GM20000 (cell line): ENCODE data around the gene TSHZ2.
"Not testable (repeated sequence)": the region's sequence is repeated elsewhere in the genome, so short reads cannot be mapped to it uniquely, and the experiment has no call there.

Experiments
- DNase-seq: peaks from one replicate; pipeline ENCODE4 v3.0.0; 2012; ENCODE audit warnings: low spot score
- TF ChIP-seq, protein P1 (sequence below): IDR thresholded peaks from 2 replicates; pipeline ENCODE4 v1.5.1; 2012; ENCODE audit warnings: mild to moderate bottlenecking, control low read depth; ENCODE audit errors: extremely low read depth, missing control alignments

Gene TSHZ2

DNA sequence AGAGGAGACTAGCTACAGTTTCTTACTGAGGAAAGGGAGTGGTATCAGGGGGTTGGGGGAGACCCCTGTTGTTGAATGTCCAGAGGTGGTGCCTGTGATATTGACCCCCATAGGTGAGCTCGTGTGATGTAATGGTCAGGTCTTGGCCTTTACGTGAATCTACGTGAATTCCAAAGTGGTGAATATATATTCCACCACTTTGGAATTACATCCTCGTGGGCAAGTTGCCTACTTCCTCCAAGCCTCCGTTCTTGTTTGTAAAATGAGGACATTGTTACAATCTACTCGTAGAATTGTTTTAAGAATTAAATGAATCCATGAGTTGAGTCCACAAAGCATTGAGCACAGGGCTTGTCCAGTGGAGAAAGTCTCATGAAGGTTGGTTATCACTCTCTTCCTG, 47.3 kb downstream of the TSHZ2 start:
- TF ChIP-seq, protein P1, sequence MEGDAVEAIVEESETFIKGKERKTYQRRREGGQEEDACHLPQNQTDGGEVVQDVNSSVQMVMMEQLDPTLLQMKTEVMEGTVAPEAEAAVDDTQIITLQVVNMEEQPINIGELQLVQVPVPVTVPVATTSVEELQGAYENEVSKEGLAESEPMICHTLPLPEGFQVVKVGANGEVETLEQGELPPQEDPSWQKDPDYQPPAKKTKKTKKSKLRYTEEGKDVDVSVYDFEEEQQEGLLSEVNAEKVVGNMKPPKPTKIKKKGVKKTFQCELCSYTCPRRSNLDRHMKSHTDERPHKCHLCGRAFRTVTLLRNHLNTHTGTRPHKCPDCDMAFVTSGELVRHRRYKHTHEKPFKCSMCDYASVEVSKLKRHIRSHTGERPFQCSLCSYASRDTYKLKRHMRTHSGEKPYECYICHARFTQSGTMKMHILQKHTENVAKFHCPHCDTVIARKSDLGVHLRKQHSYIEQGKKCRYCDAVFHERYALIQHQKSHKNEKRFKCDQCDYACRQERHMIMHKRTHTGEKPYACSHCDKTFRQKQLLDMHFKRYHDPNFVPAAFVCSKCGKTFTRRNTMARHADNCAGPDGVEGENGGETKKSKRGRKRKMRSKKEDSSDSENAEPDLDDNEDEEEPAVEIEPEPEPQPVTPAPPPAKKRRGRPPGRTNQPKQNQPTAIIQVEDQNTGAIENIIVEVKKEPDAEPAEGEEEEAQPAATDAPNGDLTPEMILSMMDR: no peak

DNA sequence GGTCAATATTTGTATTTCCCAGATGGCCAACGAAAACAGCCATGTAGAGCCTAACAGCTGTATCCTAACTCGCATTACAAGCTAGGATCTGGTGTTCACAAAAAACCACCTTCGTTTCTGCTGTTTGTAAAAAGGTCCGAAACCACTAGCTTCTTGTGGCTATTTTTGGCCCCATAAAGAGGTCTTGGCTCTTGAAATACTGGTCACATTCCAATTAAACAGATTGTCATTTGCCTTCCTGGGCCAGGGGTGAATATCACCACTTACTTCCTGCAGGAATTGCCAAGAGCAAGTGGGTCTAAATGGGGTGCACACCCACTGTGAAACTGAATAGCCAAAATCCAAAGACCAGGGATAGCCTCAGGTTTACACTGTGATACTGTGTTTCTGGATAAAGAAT, 48.2 kb downstream of the TSHZ2 start:
- DNase-seq: no peak
- TF ChIP-seq, protein P1: no peak

More for the DNA sequence above, 47.3 kb downstream of the TSHZ2 start:
- no peak for DNase-seq

DNA sequence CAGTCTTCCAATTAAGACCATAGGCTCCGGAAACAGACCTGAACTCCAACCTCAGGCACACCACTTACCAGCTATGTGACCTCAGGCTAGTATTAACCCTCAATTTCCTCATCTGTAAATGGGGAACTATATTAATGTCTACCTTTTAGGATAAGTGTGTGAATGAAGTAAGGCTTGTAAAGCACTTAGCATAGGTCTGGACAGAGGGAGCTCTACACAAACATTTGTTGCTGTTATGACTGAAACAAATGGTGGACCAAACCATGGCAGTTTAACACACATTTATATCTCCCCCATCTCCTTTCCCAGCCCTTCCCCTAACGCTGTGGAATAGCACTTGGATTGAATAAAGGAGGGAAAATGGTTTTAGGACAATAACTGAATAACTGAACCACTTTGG, 48.7 kb downstream of the TSHZ2 start:
- TF ChIP-seq, protein P1: no peak
- no peak for DNase-seq

DNA sequence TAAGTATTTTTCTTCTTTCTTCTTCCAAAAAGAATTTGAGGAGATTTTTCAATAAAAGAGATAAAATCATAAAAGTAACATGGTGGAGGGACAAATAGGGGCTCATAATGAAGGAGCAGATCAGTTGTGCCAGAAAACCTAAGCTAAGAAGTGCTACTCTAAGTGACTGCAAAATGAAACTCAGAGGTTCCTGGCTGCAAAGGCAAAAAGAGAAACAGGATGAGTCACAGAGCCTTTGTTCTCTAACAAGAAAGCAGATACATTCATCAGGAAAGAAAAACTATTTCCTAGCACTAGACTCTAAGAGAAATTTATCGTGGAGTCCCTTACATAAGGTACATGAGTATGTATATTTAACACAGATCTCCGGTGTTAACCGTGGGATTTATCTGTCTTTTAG, 49.8 kb downstream of the TSHZ2 start:
- TF ChIP-seq, protein P1: no peak
- DNase-seq: no peak

DNA sequence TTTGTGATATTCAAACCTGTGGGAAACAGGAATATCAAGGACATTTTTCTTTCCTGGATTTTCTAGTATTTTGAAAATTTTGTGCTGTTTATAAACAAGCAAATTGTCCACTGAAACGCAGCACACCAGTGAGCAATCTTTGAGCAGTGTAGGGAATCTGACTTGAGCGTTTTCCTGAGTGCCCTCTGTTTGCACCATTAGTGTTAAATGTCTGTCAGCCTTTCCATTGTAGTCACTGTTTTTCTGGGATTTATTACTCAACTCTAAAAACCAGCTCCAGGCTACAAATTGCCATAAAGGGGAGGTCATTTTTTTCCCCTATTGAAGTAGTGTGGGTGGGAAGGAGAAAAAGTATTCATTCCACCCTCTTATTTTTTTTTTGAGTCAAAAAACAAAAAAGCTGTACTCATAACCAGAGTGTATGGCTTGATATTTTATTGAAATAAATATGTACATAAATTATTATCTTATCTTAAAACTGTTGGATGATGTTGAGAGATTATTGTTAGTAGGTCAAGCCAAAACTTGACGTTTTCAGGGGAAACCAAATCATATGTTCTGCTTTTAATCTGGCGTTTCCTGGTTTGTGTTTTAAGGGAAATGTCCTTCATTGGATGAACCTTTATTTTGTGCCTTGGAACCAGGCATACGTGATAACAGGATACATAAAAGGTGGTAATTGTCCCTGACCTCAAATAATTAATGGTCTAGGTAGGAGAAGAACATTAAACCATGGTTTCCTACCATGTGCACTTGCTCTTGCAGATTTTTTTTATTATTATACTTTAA, 51.8 kb downstream of the TSHZ2 start:
- no peak for DNase-seq
- TF ChIP-seq, protein P1: no peak

DNA sequence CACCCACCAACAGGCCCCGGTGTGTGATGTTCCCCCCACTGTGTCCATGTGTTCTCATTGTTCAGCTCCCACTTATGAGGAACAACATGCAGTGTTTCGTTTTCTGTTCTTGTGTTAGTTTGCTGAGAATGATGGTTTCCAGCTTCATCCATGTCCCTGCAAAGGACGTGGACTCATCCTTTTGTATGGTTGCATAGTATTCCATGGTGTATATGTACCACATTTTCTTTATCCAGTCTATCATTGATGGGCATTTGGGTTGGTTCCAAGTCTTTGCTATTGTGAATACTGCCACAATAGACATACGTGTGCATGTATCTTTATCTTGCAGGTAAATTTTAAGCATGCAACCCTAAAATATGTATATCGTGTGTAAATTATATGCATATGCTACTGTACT, 52.5 kb downstream of the TSHZ2 start:
- DNase-seq: not testable (repeated sequence)

DNA sequence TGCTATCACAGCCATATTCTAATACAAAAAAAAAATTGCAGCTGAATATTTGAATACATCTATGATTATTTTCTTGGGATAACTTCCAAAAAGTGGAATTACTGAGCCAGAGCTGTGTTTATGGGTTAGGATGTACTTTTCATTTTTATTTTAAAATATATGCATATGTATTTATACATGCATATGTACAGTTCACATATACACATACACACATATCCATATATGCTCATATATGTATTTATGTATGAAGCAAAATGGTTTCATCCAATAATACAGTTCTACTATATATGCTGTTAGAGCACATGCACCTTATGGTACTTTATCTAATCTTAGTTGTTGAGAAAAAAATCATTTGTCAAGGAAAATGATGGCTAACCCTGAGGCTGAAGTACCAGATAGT, 54.9 kb downstream of the TSHZ2 start:
- TF ChIP-seq, protein P1: no peak
- no peak for DNase-seq
